ENCODE measurements around the gene SGIP1.
A peak's percentile ranks its signal among the peaks of the same experiment; 100 is the strongest.
"Not testable (repeated sequence)": the region's sequence is repeated elsewhere in the genome, so short reads cannot be mapped to it uniquely, and the experiment has no call there.

The SGIP1 gene

GRCh38 chr1:66553846-66554245 is 19.9 kb downstream of the SGIP1 start:
- peak; percentile 47 for DNase-seq (ENCODE audit: low read depth)

GRCh38 chr1:66556161-66556611 is 22.2 kb downstream of the SGIP1 start:
- no peak for DNase-seq (ENCODE audit: low read depth)

GRCh38 chr1:66557157-66557556 is 23.2 kb downstream of the SGIP1 start:
- peak; percentile 72 for DNase-seq (ENCODE audit: low read depth)

GRCh38 chr1:66559517-66559916 is 25.6 kb downstream of the SGIP1 start:
- DNase-seq (ENCODE audit: low read depth), result no peak

- DNase-seq (ENCODE audit: low read depth), result no peak
Measured at GRCh38 chr1:66562561-66562960, 28.6 kb downstream of the SGIP1 start.

GRCh38 chr1:66563094-66563800 is 29.3 kb downstream of the SGIP1 start:
- DNase-seq (ENCODE audit: low read depth), result peak; percentile 95

- peak; percentile 98 for DNase-seq (ENCODE audit: low read depth)
Measured at GRCh38 chr1:66563941-66564630, 30.1 kb downstream of the SGIP1 start.

GRCh38 chr1:66570196-66570595 is 36.2 kb downstream of the SGIP1 start:
- no peak for DNase-seq (ENCODE audit: low read depth)

GRCh38 chr1:66571789-66572188 is 37.8 kb downstream of the SGIP1 start:
- DNase-seq (ENCODE audit: low read depth), result no peak

- DNase-seq (ENCODE audit: low read depth), result no peak
Measured at GRCh38 chr1:66575739-66576138, 41.8 kb downstream of the SGIP1 start.

- no peak for DNase-seq (ENCODE audit: low read depth)
Measured at GRCh38 chr1:66576645-66577044, 42.7 kb downstream of the SGIP1 start.

- no peak for DNase-seq (ENCODE audit: low read depth)
Measured at GRCh38 chr1:66578841-66579240, 44.9 kb downstream of the SGIP1 start.

GRCh38 chr1:66580081-66580480 is 46.1 kb downstream of the SGIP1 start:
- no peak for DNase-seq (ENCODE audit: low read depth)

GRCh38 chr1:66583021-66583420 is 49.1 kb downstream of the SGIP1 start:
- no peak for DNase-seq (ENCODE audit: low read depth)

- DNase-seq (ENCODE audit: low read depth), result no peak
Measured at GRCh38 chr1:66585002-66585401, 51.0 kb downstream of the SGIP1 start.

- DNase-seq (ENCODE audit: low read depth), result no peak
Measured at GRCh38 chr1:66589326-66589725, 55.4 kb downstream of the SGIP1 start.

GRCh38 chr1:66592106-66592507 is 58.2 kb downstream of the SGIP1 start:
- DNase-seq (ENCODE audit: low read depth), result not testable (repeated sequence)

GRCh38 chr1:66596191-66596590 is 62.2 kb downstream of the SGIP1 start:
- DNase-seq (ENCODE audit: low read depth), result no peak

- DNase-seq (ENCODE audit: low read depth), result no peak
Measured at GRCh38 chr1:66597500-66597899, 63.5 kb downstream of the SGIP1 start.

GRCh38 chr1:66598670-66599069 is 64.7 kb downstream of the SGIP1 start:
- DNase-seq (ENCODE audit: low read depth), result peak; percentile 49

- DNase-seq (ENCODE audit: low read depth), result no peak
Measured at GRCh38 chr1:66599346-66599745, 65.4 kb downstream of the SGIP1 start.

- DNase-seq (ENCODE audit: low read depth), result no peak
Measured at GRCh38 chr1:66599899-66600737, 66.2 kb downstream of the SGIP1 start.

All from GM04504 (cell line).